ENCODE data around the gene GSX2.

The GSX2 gene

DNA sequence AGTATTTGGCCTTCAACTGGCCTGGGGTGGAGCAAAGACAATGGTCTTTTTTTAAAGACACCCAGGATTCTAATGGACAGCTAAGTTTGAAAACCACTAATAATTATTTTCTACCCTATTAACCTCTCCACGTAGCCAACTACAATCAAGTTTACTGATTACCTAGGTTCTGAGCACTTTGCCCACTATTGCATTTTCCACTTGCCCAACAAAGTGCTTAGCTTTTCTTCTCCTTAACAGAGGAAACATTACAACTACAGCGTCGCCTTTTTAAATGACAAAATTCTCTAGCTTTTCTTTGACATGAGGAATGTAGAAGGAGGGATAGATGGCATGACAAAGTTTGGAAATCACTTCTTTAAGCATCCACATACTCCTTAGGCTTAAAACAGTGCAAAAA is 37.6 kb upstream of the GSX2 start:
- no peak for TF ChIP-seq TAF1 (IDR thresholded peaks at IDR 0.05; ENCODE audit: borderline replicate concordance, insufficient read depth, low read length)
- TF ChIP-seq POLR2AphosphoS5 (IDR thresholded peaks at IDR 0.05; ENCODE audit: low read depth, low read length): no peak
- TF ChIP-seq, protein P1, sequence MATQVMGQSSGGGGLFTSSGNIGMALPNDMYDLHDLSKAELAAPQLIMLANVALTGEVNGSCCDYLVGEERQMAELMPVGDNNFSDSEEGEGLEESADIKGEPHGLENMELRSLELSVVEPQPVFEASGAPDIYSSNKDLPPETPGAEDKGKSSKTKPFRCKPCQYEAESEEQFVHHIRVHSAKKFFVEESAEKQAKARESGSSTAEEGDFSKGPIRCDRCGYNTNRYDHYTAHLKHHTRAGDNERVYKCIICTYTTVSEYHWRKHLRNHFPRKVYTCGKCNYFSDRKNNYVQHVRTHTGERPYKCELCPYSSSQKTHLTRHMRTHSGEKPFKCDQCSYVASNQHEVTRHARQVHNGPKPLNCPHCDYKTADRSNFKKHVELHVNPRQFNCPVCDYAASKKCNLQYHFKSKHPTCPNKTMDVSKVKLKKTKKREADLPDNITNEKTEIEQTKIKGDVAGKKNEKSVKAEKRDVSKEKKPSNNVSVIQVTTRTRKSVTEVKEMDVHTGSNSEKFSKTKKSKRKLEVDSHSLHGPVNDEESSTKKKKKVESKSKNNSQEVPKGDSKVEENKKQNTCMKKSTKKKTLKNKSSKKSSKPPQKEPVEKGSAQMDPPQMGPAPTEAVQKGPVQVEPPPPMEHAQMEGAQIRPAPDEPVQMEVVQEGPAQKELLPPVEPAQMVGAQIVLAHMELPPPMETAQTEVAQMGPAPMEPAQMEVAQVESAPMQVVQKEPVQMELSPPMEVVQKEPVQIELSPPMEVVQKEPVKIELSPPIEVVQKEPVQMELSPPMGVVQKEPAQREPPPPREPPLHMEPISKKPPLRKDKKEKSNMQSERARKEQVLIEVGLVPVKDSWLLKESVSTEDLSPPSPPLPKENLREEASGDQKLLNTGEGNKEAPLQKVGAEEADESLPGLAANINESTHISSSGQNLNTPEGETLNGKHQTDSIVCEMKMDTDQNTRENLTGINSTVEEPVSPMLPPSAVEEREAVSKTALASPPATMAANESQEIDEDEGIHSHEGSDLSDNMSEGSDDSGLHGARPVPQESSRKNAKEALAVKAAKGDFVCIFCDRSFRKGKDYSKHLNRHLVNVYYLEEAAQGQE (IDR thresholded peaks at IDR 0.05; ENCODE audit: insufficient read depth in 1 of 2, low read depth in 2 of 2, low read length in 2 of 2): no peak
- no peak for TF ChIP-seq SIN3A (IDR thresholded peaks at IDR 0.05; ENCODE audit: borderline replicate concordance, insufficient read depth, low read length)
- no peak for TF ChIP-seq FOXP2 (optimal IDR thresholded peaks at IDR 0.05; ENCODE audit: borderline replicate concordance, extremely low read depth, extremely low read length, insufficient read depth)

DNA sequence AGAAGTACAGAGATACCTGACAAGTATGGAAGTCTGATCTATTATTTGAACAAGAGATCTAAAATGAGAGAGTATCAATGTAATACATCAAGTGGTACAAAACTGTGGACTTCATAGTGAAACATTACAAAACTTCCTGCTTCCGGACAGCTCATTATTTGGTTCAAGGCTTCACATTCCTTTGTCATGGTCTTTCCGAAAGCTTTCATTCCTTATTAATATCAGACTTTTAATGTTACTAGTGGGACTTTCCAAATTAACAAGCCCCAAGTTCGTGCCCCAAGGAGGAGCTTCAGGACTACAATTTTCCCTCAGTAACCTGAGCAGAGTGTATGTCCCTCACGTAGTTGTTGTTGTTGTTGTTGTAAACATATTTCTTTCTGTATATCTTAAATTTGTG is 36.7 kb upstream of the GSX2 start:
- no peak for TF ChIP-seq TAF1 (IDR thresholded peaks at IDR 0.05; ENCODE audit: borderline replicate concordance, insufficient read depth, low read length)
- no peak for TF ChIP-seq FOXP2 (optimal IDR thresholded peaks at IDR 0.05; ENCODE audit: borderline replicate concordance, extremely low read depth, extremely low read length, insufficient read depth)
- TF ChIP-seq POLR2AphosphoS5 (IDR thresholded peaks at IDR 0.05; ENCODE audit: low read depth, low read length): no peak
- TF ChIP-seq SIN3A (IDR thresholded peaks at IDR 0.05; ENCODE audit: borderline replicate concordance, insufficient read depth, low read length): no peak
- TF ChIP-seq, protein P1 (IDR thresholded peaks at IDR 0.05; ENCODE audit: insufficient read depth in 1 of 2, low read depth in 2 of 2, low read length in 2 of 2): no peak

DNA sequence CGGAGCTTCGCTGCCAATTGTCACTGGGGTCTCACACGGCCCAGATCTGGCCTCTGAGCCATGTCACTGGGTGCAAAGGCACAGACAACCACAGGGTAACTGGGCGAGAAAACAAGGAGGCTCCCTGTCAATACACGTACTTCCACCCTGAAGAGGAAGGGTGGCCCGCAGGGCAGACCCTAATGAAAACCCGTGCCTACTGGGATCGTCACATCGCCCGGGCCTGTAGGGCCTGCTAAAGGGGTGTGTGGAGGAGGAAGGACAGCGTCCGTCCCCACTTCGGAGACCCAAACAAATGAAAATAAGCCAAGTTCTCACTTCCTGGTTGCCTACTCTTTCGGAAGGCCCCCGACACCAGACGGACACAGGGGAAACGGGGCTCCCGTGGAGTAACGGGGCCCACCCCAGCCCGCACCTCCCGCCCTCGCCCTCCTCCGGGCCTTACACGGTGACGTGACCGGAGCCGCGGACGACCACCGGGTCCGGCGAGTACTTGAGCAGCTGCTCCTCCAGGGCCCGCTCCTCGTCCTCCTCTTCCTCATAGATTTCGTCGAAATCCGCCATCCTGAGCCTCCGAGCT is 36.1 kb upstream of the GSX2 start:
- TF ChIP-seq FOXP2 (optimal IDR thresholded peaks at IDR 0.05; ENCODE audit: borderline replicate concordance, extremely low read depth, extremely low read length, insufficient read depth) (no peak), TAF1 (IDR thresholded peaks at IDR 0.05; ENCODE audit: borderline replicate concordance, insufficient read depth, low read length) (no peak)
- TF ChIP-seq, protein P1 (IDR thresholded peaks at IDR 0.05; ENCODE audit: insufficient read depth in 1 of 2, low read depth in 2 of 2, low read length in 2 of 2): no peak

DNA sequence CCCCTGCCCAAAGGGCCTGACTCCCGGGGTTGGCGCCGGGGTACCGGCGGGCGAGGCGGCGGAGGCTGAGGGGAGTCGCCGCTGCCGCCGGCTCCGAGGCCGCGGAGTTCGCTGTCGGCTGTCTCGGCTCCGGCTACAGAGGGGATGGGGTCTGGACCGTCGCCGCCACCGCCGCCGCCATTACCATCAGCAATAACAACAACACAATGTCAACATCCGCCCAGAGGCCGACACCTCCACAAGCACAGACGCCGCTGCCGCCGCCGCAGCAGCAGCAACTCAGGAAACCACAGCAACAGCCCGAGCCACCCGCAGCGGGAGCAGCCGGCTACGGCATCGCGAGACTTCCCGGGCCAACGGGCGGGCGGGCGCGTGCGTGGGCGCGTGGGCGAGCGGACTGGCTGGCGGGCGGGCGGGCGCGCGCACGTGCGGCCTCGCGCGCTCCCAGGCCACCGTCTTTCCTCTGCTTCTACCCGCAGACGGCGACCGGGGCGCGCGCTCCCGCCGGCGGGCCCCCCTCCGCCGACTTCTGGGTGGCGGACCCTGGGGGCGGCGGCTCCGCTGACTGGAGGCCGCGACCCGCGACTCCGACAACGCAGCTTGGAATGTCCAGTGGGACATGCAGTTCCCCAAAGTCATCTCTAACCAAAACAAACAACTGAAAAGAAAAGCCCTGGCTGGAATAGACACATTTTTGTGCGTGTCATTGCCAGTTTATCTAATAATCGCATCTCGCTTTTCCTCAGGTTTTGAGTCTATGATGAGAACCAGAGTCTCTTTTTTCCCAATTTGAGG is 35.4 kb upstream of the GSX2 start, which contains the start of gene CHIC2:
CHIC2 (minus strand) TSS at position 289 of the 795 bp plus-strand sequence. CDS start 305 bp downstream, outside the sequence.
- TF ChIP-seq SIN3A (IDR thresholded peaks at IDR 0.05; ENCODE audit: borderline replicate concordance, insufficient read depth, low read length) (peak; percentile 94), FOXP2 (optimal IDR thresholded peaks at IDR 0.05; ENCODE audit: borderline replicate concordance, extremely low read depth, extremely low read length, insufficient read depth) (peak; percentile 99), POLR2AphosphoS5 (IDR thresholded peaks at IDR 0.05; ENCODE audit: low read depth, low read length) (peak; percentile 70), TAF1 (IDR thresholded peaks at IDR 0.05; ENCODE audit: borderline replicate concordance, insufficient read depth, low read length) (peak; percentile 77; the same call in 1 of the 2 replicates)
- TF ChIP-seq, protein P1 (IDR thresholded peaks at IDR 0.05; ENCODE audit: insufficient read depth in 1 of 2, low read depth in 2 of 2, low read length in 2 of 2): peak in 1 of 2 experiments; percentile 46; a peak in 1 of 4 replicates
